Calu3 (cell line): ENCODE measurements around the gene TSC22D3. TPM values are rescaled to one million over a fixed set of nuclear protein-coding genes. Genes with fewer than 3 reads are reported as not detected.

Experiments used
- BruUV-seq: library from RNA; stranded (reverse); fragments of 400-500 nt; replicated peaks from 2 replicates; lab custom pipeline; 2021; lab: Mats Ljungman, UMichigan
- CTCF ChIA-PET: fragments of 300-600 bp; sonication (Branson Sonifier 250); formaldehyde crosslinking; loops from one replicate; lab custom pipeline; 2022; ENCODE audit warnings: antibody characterized with exemption; lab: Charles Lee
- DNase-seq: peaks from one replicate; pipeline ENCODE4 v3.0.0; 2022
- H3K27ac Mint-ChIP-seq: one replicate; pipeline ENCODE4 v1.8.0; 2022; ENCODE audit warnings: mixed read lengths; ENCODE audit not compliant: unreplicated experiment
- H3K27me3 Mint-ChIP-seq: one replicate; pipeline ENCODE4 v1.8.0; 2022; ENCODE audit warnings: mixed read lengths; ENCODE audit not compliant: unreplicated experiment
- H3K36me3 Mint-ChIP-seq: one replicate; pipeline ENCODE4 v1.8.0; 2022; ENCODE audit warnings: mild to moderate bottlenecking, moderate library complexity, mixed read lengths; ENCODE audit not compliant: insufficient read depth, unreplicated experiment
- H3K4me1 Mint-ChIP-seq: one replicate; pipeline ENCODE4 v1.8.0; 2022; ENCODE audit warnings: mild to moderate bottlenecking, low read depth, mixed read lengths; ENCODE audit not compliant: unreplicated experiment
- H3K4me3 Mint-ChIP-seq: one replicate; pipeline ENCODE4 v1.8.0; 2022; ENCODE audit warnings: mild to moderate bottlenecking, low read depth, moderate library complexity, mixed read lengths; ENCODE audit not compliant: unreplicated experiment
- H3K9me3 Mint-ChIP-seq: one replicate; pipeline ENCODE4 v1.8.0; 2022; ENCODE audit warnings: low read depth, mixed read lengths; ENCODE audit not compliant: unreplicated experiment
- CTCF ChIP-seq: fragments of 200-600 bp; IDR thresholded peaks from one replicate; pipeline ENCODE4 v1.8.0; 2022; ENCODE audit warnings: antibody characterized with exemption; ENCODE audit not compliant: unreplicated experiment
- intact Hi-C: fragments of 100-400 bp; cut with micrococcal nuclease; formaldehyde crosslinking; loops from one replicate; pipeline ENCODE4 v1.10.0; 2022; ENCODE audit not compliant: unreplicated experiment
- total RNA-seq: library from RNA; stranded (reverse); gene quantifications from 2 replicates; pipeline ENCODE4 v1.2.3, GENCODE V29; 2022

Gene TSC22D3
- total RNA-seq, 1 experiment from 2014 or later, result 48.3 TPM

GRCh38 chrX:107715331-107716117 lies 60.1 kb downstream of the TSC22D3 start:
- no peak for TF ChIP-seq CTCF
- H3K4me1 Mint-ChIP-seq, result peaks cover 56% of the 10 kb centered on the region
- H3K9me3 Mint-ChIP-seq, result no peaks in the 10 kb centered on the region
- intact Hi-C loops, result loop anchor here (5.0 kb wide), 1 partner anchor 58 kb away; no protein-coding TSS in a partner anchor
- H3K27ac Mint-ChIP-seq, result peak overlapping the region; percentile 82
- H3K4me3 Mint-ChIP-seq, result peak overlapping the region; percentile 92
- TSS peak; percentile 35 for BruUV-seq
- H3K27me3 Mint-ChIP-seq, result no peaks in the 10 kb centered on the region
- peaks cover 54% of the 10 kb centered on the region for H3K36me3 Mint-ChIP-seq
- DNase-seq, result no peak
- CTCF ChIA-PET, result interaction anchor here (0.5 to 5.2 kb wide), 5 partner anchors 34 to 61 kb away, joined by 5 to 41 read pairs (median 7); partner anchors contain the start of genes NCBP2L and TSC22D3

GRCh38 chrX:107714206-107714891 lies 61.2 kb downstream of the TSC22D3 start:
- H3K36me3 Mint-ChIP-seq, result peaks cover 54% of the 10 kb centered on the region

GRCh38 chrX:107713543-107714205 lies 61.9 kb downstream of the TSC22D3 start:
- TF ChIP-seq CTCF, result no peak
- no peak overlapping the region for H3K27ac Mint-ChIP-seq
- intact Hi-C loops, result no loop called here
- H3K36me3 Mint-ChIP-seq, result peaks cover 54% of the 10 kb centered on the region
- no peak for DNase-seq
- no TSS peak for BruUV-seq
- CTCF ChIA-PET, result interaction anchor here (0.9 to 1.3 kb wide), 2 partner anchors 64 to 171 kb away, joined by 3 read pairs; partner anchors contain the start of gene NCBP2L
- H3K4me3 Mint-ChIP-seq, result no peak overlapping the region
- H3K9me3 Mint-ChIP-seq, result no peaks in the 10 kb centered on the region
- peaks cover 53% of the 10 kb centered on the region for H3K4me1 Mint-ChIP-seq
- H3K27me3 Mint-ChIP-seq, result no peaks in the 10 kb centered on the region

More at GRCh38 chrX:107714206-107714891, 61.2 kb downstream of the TSC22D3 start:
- no peak for TF ChIP-seq CTCF
- peak overlapping the region; percentile 92 for H3K4me3 Mint-ChIP-seq
- CTCF ChIA-PET, result interaction anchor here (0.6 to 0.9 kb wide), 2 partner anchors 18 to 63 kb away, joined by 3 read pairs; partner anchors contain the start of gene NCBP2L
- intact Hi-C loops, result no loop called here
- no peaks in the 10 kb centered on the region for H3K27me3 Mint-ChIP-seq
- H3K9me3 Mint-ChIP-seq, result no peaks in the 10 kb centered on the region
- peak overlapping the region; percentile 82 for H3K27ac Mint-ChIP-seq
- no TSS peak for BruUV-seq
- DNase-seq, result no peak
- peaks cover 53% of the 10 kb centered on the region for H3K4me1 Mint-ChIP-seq

GRCh38 chrX:107713203-107713542 lies 62.4 kb downstream of the TSC22D3 start:
- DNase-seq, result no peak
- intact Hi-C loops, result no loop called here
- Mint-ChIP-seq H3K4me1 (peaks cover 51% of the 10 kb centered on the region), H3K27ac (peak overlapping the region; percentile 100), H3K36me3 (peaks cover 54% of the 10 kb centered on the region), H3K9me3 (no peaks in the 10 kb centered on the region), H3K27me3 (no peaks in the 10 kb centered on the region), H3K4me3 (no peak overlapping the region)
- TF ChIP-seq CTCF, result no peak
- BruUV-seq, result no TSS peak
- CTCF ChIA-PET, result interaction anchor here (1.3 kb wide), 1 partner anchor 171 kb away, joined by 3 read pairs; no protein-coding TSS in a partner anchor
